Cerebellar nuclear complex (tissue), 1 donor: ENCODE measurements around the gene JAZF1.

Experiments used
- DNase-seq, 2 experiments: peaks; one replicate each; lab custom pipeline; 2025; lab: John Stamatoyannopoulos, UW

The JAZF1 gene

DNA sequence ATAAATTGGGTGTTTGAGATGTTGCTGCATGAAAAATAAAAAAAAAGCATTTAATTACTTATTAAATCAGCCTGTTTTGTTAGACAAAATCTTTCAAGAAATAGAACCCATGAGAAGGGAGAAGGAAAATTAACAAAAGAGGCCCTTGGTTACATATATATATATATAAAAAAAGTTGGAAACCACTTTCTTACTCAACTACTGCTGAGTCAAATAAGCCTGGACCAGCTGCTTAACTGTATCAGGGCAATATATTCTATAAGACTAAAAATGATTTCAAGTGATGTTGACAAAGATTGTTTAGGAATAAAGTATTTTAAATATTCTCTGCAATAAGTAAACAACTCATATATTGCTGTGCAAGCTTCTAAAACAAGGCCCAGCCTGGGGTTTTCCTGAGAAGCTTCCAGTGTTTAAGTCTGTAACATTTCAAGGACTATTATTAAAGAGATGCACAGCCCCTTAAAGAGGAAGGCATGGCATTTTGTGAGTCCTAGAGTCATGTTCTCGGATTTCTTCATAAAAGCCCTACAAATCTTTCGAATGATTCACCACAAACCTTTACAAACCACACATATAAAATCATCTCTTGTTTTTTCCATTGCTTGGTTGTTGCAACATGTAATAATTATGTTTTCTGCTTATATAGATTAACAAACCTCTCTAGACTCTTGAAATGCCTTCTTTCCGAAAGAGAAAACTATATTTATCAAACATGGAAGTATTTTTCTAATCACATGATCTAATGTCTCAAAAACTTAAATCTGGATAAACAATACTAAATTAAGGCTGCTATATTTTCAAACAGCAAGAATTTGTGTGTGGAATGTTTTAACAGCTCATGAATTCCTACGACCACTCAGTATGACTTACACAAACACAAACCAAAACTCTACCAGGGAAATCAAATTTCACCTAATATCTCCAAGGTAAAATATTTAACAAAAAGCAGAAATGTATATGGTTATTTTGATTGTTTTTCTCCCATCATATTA, 14.3 kb downstream of the JAZF1 start:
- no peak for DNase-seq

DNA sequence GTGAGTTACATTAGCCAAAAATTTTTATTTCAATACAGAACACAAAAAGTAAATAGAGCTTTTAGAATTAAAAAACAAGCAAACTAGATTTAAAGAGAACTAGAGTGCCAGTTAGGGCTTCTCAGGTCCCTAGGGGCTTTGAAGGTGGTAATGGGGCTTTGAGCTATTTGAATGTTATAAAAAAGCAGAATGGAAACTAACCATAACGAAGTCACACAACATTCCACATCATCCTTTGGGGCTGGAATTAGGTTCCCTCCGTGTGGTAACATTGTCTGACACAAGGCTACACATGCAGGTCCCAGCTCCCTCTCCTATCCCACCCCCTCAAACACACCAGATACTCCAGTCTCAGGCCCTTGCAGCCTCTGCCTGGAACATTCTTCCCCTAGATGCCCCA, 15.3 kb downstream of the JAZF1 start:
- no peak for DNase-seq

DNA sequence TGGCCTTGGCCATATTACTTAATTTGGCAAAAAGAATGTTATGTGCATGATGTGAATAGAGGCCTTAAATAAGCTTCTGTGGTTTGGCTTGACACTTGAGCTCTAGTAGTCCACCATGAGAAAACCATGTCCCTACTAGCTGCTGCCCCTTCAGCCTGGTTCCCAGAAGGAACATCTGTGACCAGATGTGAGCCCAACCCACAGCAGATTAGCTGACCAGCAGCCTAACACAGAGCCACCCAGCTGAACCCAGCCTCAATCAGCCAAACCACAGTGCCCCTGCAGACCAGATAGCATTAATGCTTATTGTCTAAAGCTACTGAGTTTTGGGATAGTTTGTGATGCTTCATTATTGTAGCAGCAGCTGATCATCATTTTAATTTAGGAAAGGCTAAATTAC, 16.6 kb downstream of the JAZF1 start:
- no peak for DNase-seq

DNA sequence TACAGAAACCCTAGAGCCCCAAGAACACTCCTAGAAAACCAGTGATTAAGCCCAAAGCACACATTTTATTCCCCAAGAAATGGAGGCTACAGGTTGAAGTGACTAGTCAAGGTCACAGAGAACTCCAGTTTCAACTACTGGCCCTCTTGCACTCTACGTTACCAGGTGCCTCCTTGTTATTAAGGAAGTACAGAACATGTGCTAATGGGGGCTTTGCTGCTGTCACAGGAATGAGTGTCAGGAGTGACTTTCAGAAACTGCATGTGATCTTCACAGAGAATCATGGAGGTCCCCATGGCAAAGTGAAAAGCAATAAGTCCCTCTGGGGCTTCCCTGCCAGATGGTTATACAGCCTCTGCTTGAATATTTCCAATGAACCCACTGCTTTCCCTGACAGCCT, 19.3 kb downstream of the JAZF1 start:
- no peak for DNase-seq

- DNase-seq = no peak
Observed at GRCh38 chr7:28160551-28160991, 20.0 kb downstream of the JAZF1 start.

GRCh38 chr7:28157831-28158416, 22.7 kb downstream of the JAZF1 start:
- no peak for DNase-seq

DNA sequence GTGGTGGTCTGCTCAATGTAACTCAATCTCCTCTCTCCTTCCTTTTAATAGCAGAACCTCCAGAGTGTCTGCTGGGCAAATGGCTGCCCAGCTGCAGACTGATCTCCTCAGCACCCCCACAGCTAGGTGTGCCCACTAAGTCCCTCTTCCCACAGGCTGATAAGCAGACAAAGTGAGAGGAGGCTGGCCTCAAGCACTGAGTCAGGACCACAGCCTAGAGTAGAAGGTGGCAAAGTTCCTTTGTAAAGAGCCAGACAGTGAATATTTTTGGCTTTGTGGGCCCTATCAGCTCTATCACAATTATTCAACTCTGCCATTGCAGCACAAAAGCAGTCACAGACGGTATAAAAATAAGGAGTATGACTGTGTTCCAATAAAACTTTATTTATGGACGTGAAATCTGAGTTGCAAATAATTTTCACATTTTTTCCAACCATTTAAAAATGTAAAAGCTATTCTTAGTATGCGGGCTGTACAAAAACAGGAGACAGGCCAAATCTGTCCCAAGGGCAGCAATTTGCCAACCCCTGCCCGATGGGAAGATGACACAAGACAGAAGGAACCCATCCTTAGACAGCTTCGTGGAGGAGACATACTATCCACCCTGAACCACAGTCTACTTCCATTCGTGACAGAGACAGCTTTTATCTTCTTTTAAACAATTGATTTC, 23.4 kb downstream of the JAZF1 start:
- DNase-seq = no peak

DNA sequence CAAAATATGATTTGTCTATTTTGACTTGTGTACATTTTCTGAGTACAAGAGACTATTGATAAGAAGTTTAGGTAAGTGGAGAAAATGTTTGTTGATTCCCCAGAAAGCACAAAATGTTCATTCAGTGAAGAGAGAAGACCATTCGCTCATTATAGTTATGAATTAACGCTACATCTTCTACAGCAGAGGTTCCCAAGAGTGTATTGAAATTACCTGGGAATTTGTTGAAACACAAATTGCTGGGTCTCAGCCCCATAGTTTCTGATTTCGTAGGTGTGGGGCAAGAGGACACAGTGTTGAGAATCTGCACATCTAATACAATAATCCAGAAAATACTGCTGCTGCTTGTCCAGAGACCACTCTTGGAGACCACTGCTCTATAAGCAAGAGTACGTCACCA, 24.2 kb downstream of the JAZF1 start:
- no peak for DNase-seq

- DNase-seq = no peak
Observed at GRCh38 chr7:28155964-28156363, 24.6 kb downstream of the JAZF1 start.

GRCh38 chr7:28155019-28155660, 25.5 kb downstream of the JAZF1 start:
- no peak for DNase-seq

DNA sequence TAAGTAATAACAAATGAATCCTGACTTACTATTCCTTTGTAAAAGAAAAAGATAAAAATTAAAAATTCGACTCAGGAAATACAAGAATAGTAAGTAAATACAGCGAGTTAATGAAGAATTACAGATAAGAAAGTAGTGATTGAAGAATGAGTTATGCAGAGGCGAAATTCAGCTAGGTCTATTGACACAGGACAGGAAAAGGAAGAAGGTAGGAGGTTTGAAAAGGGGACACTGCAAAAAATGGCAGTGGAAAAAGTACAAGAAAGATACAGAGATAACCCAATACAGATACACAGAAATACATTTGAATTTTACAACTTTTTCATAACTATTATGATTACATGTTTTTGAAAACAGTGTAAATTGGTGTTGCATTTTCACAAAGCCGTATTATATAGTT, 28.0 kb downstream of the JAZF1 start:
- DNase-seq = no peak

- DNase-seq = no peak
Observed at GRCh38 chr7:28151965-28152364, 28.6 kb downstream of the JAZF1 start.

DNA sequence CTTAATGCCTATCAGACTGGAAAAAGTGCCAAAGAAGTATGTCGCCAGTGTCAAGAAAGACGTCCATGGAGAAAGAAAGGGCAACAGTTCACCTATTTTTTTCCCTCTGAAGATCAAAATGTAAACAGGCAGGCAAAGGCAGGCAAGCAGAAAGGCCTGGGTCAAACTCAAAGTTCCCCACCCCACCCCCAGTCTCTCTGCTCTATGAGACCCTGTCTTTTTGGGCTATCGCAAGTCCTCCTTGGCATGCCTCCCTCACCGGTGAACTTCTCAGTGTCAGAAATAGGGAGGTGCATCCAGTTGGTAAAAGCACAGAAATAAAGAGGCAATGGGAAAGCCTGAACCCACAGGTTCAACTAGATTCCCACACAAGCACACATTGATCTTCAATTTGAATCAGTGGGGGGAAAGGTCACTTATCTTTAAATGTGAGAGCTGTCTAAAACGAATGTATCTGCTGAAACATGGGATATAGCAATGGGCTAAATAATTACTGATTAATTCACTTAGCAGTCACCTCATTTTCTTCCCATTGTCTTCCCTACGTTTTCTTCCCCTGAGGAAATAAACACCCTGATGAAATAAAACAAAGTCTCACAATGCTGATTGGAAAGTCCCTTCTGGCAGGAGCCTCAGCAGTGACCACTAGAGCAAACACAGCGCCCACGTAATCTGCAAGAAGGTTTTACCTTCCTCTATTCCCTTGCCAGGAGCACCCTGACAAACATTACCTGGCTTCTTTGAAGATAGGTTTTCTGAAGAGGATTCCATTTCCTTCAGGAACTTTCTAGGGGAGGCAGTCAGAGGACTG, 31.1 kb downstream of the JAZF1 start:
- no peak for DNase-seq

- no peak for DNase-seq
Observed at GRCh38 chr7:28145931-28146330, 34.7 kb downstream of the JAZF1 start.

DNA sequence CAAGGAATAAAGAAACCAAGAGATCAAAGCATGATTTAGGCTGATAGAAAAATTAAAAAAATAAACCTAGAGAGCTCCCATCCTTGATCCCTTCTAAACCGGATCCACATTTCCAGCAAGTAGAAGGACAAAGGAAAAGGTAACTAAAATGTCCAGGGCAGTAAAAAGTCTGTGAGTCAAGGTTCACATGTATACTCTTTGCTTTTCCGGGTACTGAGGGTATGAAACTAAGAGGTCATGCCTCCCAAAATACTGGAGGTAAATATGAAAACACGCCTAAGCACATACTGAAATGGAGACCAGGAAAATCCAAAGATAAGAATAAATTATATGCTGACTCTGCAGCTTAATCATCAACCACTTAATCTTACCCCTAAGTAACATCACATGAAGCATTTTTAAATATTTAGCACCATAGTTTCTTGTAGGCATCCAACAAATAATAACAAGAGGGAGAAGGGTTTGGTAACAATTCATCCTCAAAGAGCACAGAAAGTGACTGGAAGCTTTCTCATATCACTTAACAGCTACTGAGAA, 35.4 kb downstream of the JAZF1 start:
- DNase-seq = no peak

GRCh38 chr7:28144266-28144665, 36.3 kb downstream of the JAZF1 start:
- no peak for DNase-seq

DNA sequence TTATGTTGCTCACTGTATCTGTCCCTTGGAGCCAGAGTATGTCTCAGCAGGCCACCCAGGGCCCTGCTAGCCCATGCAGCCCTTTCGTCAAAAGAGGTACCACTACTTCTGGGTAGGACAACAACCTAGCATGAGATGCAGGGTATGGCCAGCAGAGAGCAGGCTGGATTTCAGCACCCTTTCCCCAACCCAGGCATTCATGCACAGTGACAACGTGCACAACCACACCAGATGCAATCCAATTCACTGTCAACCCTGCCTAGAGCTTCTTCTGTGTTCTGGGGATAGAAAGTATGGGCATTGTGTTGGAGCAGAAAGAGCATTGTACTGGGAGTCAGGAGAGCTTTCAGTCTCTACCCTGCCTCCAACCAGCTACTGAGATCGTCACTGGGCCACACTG, 37.9 kb downstream of the JAZF1 start:
- DNase-seq = no peak

GRCh38 chr7:28140979-28141378, 39.6 kb downstream of the JAZF1 start:
- DNase-seq = no peak

- DNase-seq = no peak
Observed at GRCh38 chr7:28138837-28139236, 41.8 kb downstream of the JAZF1 start.

DNA sequence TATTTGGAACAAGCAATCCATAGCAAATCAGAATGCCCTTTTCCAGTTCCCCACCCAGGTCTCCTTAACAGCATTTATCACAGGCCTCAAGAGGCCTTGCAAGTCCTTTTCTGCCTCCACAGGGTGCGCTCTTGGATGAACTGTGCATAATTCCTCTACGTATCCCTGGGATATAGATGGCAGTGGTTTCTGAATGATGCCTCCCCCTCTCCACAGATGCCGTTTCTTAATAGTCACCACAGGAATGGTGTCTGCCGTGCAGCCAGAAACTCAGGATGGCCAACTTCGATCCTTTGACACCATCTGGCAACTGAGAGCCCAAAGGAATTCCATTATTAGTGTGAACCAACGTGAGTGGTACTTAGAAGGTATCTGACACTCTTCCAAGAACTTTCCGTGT, 43.1 kb downstream of the JAZF1 start:
- no peak for DNase-seq

- DNase-seq = no peak
Observed at GRCh38 chr7:28136885-28137284, 43.7 kb downstream of the JAZF1 start.
